DND-41 (cell line): ENCODE results near the gene FAM83D.

Experiments
- CTCF ChIP-seq: IDR thresholded peaks from 2 replicates; pipeline ENCODE4 v1.5.1; 2012; ENCODE audit warnings: borderline replicate concordance, low read length, moderate library complexity, mild to moderate bottlenecking; ENCODE audit not compliant: poor library complexity, severe bottlenecking; ENCODE audit errors: extremely low read depth
- EZH2 ChIP-seq: IDR thresholded peaks from 3 replicates; pipeline ENCODE4 v1.6.1; 2012; ENCODE audit warnings: borderline replicate concordance, low read depth, mild to moderate bottlenecking, moderate library complexity, low read length, inconsistent platforms; ENCODE audit not compliant: severe bottlenecking

- no peak for TF ChIP-seq CTCF
- TF ChIP-seq EZH2: no peak
Observed at GRCh38 chr20:38880952-38881735, 45.1 kb upstream of the FAM83D start.
